IPS-NIHi7 (cell line): Measurements from ENCODE around the gene CEACAM18.

Source experiments
- DNase-seq: peaks from one replicate; pipeline ENCODE4 v3.0.0; 2012; ENCODE audit warnings: mixed read lengths; ENCODE audit errors: extremely low spot score

The CEACAM18 gene

DNA sequence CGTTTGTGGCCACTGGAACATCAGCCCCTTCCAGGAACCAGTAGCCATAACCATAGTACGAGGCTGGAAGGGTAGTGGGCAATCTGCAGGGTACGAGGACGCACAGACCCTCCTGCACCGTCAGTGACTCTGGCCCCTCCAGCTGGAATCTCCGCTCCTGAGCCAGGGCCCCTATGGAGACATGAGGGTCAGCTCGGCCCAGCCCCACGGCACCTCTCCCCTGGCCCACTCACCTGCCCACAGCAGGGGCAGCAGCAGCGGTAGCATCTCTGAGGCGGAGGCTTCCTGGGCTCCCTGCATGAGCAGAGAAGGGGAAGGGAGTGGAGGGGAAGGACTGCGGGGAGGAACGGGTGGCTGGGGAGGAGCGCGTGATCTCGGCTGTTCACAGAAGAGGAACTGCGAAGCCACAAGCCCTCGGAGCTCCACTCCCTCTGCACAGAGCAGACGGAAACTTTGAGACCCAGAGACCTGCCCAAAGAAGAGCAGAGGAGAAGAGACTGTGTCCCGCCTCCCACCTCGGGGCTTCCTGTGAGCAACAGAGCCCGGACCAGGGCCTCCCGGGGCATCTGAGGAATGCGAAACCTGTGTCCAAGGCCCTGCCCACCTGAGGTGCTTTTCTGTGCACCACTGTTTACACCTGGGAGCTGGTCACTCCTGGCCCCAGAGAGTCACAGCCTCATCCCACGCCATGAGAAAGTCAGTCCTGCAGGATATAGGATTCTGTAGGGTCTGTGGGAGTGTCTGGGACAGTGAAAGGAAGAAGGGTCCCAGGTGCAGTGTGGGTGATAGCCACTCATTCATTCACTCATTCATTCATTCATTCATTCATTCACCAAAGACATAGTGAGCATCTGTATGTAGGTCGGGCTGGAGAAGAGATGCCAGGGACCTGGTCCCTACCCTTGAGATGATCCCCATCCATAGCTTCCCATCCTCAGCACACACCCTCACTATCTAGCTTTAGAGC is 53.3 kb downstream of the CEACAM18 start, which contains the start of gene SIGLEC6:
TSS of gene SIGLEC6 (minus strand) at position 322 of the 967 bp plus-strand sequence. CDS start at position 300, 22 bp downstream.
- DNase-seq, result peak; percentile 25

GRCh38 chr19:51535535-51535934 is 57.2 kb downstream of the CEACAM18 start:
- no peak for DNase-seq

DNA sequence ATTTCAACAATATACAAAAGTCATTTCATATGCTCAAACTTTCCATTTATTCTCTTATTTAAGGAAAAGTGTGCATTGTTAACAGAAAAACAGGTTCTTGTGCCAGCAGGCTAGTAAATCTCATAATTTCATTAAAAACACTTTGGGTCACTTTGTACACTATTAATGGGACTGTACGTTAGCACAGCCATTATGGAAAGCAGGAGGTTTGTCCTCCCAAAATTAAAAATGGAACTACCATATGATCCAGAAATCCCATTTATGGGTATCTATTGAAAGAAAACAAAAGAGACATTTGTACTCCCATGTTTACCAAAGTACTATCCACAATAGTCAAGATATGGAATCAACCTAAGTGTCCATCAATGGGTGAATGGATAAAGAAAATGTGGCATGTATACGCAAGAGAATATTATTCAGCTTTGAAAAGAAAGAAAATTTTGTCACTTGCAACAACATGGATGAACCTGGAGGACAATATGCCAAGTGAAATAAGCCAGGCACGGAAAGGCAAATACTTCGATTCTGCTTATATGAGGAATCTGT is 61.6 kb downstream of the CEACAM18 start:
- no peak for DNase-seq
